ENCODE results near the gene SNAI3.

Gene SNAI3

GRCh38 chr16:88686439-88687253 is at the start of gene SNAI3:
Gene SNAI3, minus strand, starts transcription at chr16:88686507. Its CDS starts 101 bp downstream, at chr16:88686406.
- no peak for DNase-seq (ENCODE audit: low read depth)
- TF ChIP-seq CTCF (IDR thresholded peaks at IDR 0.05; ENCODE audit: control insufficient read depth, extremely low read depth, insufficient read depth): no peak
- peak within 1 kb of the TSS; percentile 62 for H3K4me3 ChIP-seq (ENCODE audit: low read depth, low read length)

DNA sequence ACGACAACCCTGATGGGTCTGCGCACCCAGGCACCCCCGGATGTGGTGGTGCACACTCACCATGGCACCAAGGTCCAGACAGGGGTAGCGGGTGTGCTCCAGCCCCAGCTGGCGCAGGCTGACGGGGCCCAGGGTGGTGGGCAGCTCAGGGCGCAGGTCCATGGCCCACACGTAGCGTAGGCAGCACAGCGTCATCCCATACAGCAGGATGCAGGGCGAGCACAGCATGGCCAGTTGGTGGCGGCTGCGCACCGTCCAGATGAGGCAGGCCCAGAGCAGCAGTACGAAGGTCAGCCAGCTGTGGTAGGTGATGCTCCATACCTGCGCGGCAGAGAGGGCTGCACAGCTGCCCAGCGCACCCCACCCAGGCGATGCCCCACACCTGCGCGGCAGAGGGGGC is 49.8 kb upstream of the SNAI3 start:
- H3K4me3 ChIP-seq (ENCODE audit: low read depth, low read length): no peak overlapping the region
- no peak for TF ChIP-seq CTCF (IDR thresholded peaks at IDR 0.05; ENCODE audit: control insufficient read depth, extremely low read depth, insufficient read depth)
- no peak for DNase-seq (ENCODE audit: low read depth)

DNA sequence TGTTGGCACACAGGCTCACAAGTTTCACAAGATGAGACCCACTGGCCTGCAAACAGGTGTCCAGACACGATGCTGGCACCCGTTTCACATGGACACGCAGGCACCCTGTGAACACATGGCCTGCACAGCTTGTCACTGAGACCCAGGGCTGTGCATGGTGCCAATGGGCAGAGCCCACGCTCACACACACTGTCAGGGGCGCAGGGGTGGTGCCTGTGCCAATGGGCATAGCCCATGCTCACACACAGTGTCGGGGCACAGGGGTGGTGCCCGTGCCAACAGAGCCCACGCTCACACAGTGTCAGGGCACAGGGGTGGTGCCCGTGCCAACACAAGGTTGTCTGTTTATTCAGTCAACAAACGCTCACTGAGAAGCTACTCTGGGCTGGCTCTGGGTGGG is 49.3 kb upstream of the SNAI3 start:
- H3K4me3 ChIP-seq (ENCODE audit: low read depth, low read length): no peak overlapping the region
- no peak for DNase-seq (ENCODE audit: low read depth)
- TF ChIP-seq CTCF (IDR thresholded peaks at IDR 0.05; ENCODE audit: control insufficient read depth, extremely low read depth, insufficient read depth): no peak

GRCh38 chr16:88735121-88735520 is 48.8 kb upstream of the SNAI3 start:
- no peak for TF ChIP-seq CTCF (IDR thresholded peaks at IDR 0.05; ENCODE audit: control insufficient read depth, extremely low read depth, insufficient read depth)
- H3K4me3 ChIP-seq (ENCODE audit: low read depth, low read length): no peak overlapping the region
- no peak for DNase-seq (ENCODE audit: low read depth)

GRCh38 chr16:88734361-88734728 is 48.0 kb upstream of the SNAI3 start:
- no peak for DNase-seq (ENCODE audit: low read depth)
- no peak overlapping the region for H3K4me3 ChIP-seq (ENCODE audit: low read depth, low read length)
- no peak for TF ChIP-seq CTCF (IDR thresholded peaks at IDR 0.05; ENCODE audit: control insufficient read depth, extremely low read depth, insufficient read depth)

DNA sequence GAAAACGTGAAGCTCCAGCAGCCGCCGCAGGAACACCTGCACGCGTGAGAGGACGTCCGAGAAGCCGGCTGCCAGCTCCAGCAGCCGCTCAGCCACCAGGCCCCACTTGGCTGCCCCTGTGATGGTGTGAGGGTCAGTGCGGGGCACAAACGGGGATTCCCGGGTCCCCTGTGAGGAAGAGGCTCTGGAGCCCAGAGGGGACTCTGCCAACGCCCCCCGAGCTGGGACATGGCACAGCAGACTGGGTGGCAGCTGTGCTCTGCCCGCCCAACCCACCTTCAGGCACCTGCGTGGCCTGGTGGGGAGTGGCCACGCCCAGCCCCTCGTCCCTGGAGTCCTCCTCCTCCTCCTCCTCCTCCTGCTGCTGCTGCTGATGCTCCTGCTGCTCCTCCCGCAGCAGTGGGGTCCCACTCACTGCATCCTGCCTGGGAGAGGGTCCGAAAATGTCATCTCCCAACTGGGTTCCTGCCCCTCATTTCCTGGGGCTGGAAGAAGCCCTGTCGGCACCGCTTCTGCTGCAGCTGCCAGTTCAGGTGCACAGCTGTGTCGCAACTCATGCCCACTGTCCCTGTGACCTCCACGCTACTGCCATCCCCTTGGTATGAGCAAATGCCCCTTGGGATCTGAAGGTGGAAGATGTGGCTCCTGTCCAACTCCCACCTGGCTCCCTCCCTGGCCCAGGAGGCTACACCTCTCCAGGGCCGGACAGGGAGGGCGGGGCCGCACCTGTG is 47.5 kb upstream of the SNAI3 start:
- no peak for TF ChIP-seq CTCF (IDR thresholded peaks at IDR 0.05; ENCODE audit: control insufficient read depth, extremely low read depth, insufficient read depth)
- no peak overlapping the region for H3K4me3 ChIP-seq (ENCODE audit: low read depth, low read length)
- no peak for DNase-seq (ENCODE audit: low read depth)
